ENCODE results near the gene DSCAML1. TPM values are rescaled to one million over a fixed set of nuclear protein-coding genes. Genes with fewer than 3 reads are reported as not detected.
"Not testable (repeated sequence)": the region's sequence is repeated elsewhere in the genome, so short reads cannot be mapped to it uniquely, and the experiment has no call there.

The DSCAML1 gene
- total RNA-seq, 1 donor from 2014 or later = 0.02 TPM

DNA sequence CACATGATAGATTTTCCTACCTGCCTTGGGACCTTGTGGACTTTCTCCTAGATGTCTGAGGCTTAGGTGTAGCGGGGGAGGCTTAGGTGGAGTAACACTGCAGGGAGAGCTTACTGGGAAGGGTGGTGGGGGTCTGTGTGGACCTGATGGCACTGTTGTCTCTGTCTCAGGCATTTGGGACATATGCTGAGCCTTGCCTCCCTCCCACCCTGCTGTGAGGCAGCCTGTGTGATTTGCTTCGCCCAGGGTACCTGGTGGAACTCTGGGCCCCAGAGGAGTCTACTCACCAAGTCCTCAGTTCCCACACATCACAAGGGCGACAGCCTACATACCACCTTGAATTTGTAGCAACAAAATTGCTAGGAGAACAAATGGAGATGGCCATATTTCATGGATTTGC, 388.7 kb downstream of the DSCAML1 start:
- Mint-ChIP-seq H3K36me3 (ENCODE audit: low read depth) (peaks cover 48% of the 10 kb centered on the region), H3K4me1 (no peaks in the 10 kb centered on the region), H3K27me3 (no peaks in the 10 kb centered on the region), H3K27ac (no peak overlapping the region), H3K9me3 (peaks cover 7% of the 10 kb centered on the region), H3K4me3 (no peak overlapping the region)
- DNase-seq = no peak
- intact Hi-C loops (cut with micrococcal nuclease) = no loop called here

DNA sequence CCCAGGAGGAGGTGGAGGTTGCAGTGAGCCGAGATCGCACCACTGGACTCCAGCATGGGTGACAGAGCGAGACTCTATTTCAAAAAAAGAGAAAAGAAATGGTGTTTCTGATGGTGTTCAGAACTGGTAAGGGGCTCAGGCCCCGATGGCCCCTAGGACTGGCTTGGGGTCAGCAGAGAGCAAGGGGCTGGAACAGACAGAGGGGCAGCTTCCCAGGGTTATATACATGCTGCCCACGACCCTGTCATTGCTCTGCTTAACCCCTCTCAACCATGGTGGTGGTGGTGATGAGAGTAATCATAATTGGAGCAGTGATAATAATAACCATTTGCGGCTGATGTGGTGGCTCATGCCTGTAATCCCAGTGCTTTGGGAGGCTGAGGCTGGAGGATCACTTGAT, 390.0 kb downstream of the DSCAML1 start:
- intact Hi-C loops (cut with micrococcal nuclease) = no loop called here
- Mint-ChIP-seq H3K9me3 (peaks cover 11% of the 10 kb centered on the region), H3K4me3 (no peak overlapping the region), H3K27me3 (no peaks in the 10 kb centered on the region), H3K36me3 (ENCODE audit: low read depth) (peaks cover 57% of the 10 kb centered on the region), H3K4me1 (no peaks in the 10 kb centered on the region), H3K27ac (no peak overlapping the region)
- no peak for DNase-seq

DNA sequence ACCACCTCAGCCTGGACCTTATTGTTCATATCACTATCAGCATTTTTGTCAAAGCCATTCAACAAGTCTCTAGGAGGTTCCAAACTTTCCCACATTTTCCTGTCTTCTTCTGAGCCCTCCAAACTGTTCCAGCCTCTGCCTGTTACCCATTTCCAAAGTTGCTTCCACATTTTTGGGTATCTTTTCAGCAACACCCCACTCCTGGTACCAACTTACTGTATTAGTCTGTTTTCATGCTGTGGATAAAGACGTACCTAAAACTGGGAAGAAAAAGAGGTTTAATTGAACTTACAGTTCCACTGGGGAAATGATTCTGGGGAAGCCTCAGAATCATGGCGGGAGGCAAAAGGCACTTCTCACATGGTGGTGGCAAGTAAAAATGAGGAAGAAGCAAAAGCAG, 391.1 kb downstream of the DSCAML1 start:
- Mint-ChIP-seq H3K9me3 (peaks cover 14% of the 10 kb centered on the region), H3K36me3 (ENCODE audit: low read depth) (peaks cover 62% of the 10 kb centered on the region)
- H3K27me3 Mint-ChIP-seq; H3K4me3 Mint-ChIP-seq; intact Hi-C loops (cut with micrococcal nuclease); DNase-seq; H3K27ac Mint-ChIP-seq; H3K4me1 Mint-ChIP-seq: not testable (repeated sequence)

DNA sequence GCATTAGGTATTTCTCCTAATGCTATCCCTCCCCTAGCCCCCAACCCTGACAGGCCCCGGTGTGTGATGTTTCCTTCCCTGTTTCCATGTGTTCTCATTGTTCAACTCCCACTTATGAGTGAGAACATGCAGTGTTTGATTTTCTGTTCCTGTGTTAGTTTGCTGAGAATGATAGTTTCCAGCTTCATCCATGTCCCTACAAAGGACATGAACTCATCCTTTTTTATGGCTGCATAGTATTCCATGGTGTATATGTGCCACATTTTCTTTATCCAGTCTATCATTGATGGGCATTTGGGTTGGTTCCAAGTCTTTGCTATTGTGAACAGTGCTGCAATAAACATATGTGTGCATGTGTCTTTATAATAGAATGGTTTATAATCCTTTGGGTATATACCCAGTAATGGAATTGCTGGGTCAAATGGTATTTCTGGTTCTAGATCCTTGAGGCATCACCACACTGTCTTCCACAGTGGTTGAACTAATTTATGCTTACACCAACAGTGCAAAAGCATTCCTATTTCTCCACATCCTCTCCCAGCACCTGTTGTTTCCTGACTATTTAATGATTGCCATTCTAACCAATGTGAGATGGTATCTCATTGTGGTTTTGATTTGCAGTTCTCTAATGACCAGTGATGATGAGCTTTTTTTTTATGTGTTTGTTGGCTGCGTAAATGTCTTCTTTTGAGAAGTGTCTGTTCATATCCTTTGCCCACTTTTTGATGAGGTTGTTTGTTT, 397.7 kb downstream of the DSCAML1 start:
- intact Hi-C loops (cut with micrococcal nuclease); H3K27me3 Mint-ChIP-seq; H3K4me3 Mint-ChIP-seq; H3K27ac Mint-ChIP-seq; DNase-seq; H3K4me1 Mint-ChIP-seq: not testable (repeated sequence)
- peaks cover 14% of the 10 kb centered on the region for H3K9me3 Mint-ChIP-seq
- peaks cover 69% of the 10 kb centered on the region for H3K36me3 Mint-ChIP-seq (ENCODE audit: low read depth)

DNA sequence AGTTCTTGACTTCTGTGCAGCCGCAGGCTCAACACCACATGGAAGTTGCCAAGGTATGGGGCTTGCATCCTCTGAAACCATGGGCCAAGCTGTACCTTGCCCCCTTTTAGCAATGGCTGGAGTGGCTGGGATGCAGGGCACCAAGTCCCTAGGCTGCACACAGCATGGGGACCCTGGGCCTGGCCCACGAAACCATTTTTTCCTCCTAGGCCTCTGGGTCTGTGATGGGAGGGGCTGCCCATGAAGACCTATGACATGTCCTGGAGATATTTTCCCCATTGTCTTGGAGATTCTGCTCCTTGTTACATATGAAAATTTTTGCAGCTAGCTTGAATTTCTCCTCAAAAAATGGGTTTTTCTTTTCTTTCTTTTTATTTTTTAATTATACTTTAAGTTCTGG, 398.4 kb downstream of the DSCAML1 start:
- H3K27me3 Mint-ChIP-seq; intact Hi-C loops (cut with micrococcal nuclease); H3K4me3 Mint-ChIP-seq; H3K27ac Mint-ChIP-seq; DNase-seq; H3K4me1 Mint-ChIP-seq: not testable (repeated sequence)
- Mint-ChIP-seq H3K9me3 (peaks cover 14% of the 10 kb centered on the region), H3K36me3 (ENCODE audit: low read depth) (peaks cover 66% of the 10 kb centered on the region)

DNA sequence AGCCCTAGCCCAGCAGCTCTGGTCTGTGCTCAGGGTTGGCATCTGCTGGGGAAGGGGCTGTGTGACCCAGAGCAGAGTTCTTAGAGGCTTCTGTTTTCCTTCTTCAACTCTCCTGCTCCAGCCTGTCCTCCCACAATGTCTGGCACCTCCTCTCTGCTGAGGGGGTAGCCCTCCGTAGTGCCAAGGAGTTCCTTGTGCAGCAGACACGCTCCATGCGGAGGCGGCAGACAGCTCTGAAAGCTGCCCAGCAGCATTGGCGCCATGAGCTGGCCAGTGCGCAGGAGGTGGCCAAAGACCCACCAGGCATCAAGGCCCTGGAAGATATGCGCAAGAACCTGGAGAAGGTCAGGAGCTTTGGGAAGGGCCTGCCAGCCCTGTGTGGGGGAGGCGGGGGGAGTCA, 400.0 kb downstream of the DSCAML1 start:
- intact Hi-C loops (cut with micrococcal nuclease) = no loop called here
- peaks cover 62% of the 10 kb centered on the region for H3K36me3 Mint-ChIP-seq (ENCODE audit: low read depth)
- H3K9me3 Mint-ChIP-seq = peaks cover 10% of the 10 kb centered on the region

DNA sequence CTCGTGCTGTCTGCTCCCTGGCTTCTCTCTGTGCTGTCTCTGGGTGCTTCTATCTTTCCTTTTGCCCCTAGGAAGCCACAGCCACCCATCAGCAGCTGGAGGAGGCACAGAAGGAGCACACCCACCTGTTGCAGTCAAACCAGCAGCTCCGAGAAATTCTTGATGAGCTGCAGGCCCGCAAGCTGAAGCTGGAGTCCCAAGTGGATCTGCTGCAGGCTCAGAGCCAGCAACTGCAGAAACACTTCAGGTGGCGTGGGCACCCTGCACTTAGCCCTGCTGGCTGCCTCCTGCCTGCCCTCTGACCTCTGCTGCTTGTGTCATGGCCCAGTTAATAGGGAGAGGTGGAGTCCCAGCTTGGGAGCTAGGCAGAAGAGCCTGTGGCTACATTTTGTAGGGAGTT, 401.5 kb downstream of the DSCAML1 start:
- Mint-ChIP-seq H3K4me3 (no peak overlapping the region), H3K4me1 (peaks cover under 1% of the 10 kb centered on the region), H3K27me3 (no peaks in the 10 kb centered on the region), H3K27ac (no peak overlapping the region), H3K36me3 (ENCODE audit: low read depth) (peaks cover 59% of the 10 kb centered on the region), H3K9me3 (peaks cover 7% of the 10 kb centered on the region)
- intact Hi-C loops (cut with micrococcal nuclease) = no loop called here
- DNase-seq = no peak

More for the DNA sequence above, 400.0 kb downstream of the DSCAML1 start:
- H3K4me1 Mint-ChIP-seq = peaks cover 5% of the 10 kb centered on the region
- no peak overlapping the region for H3K27ac Mint-ChIP-seq
- H3K27me3 Mint-ChIP-seq = no peaks in the 10 kb centered on the region
- no peak for DNase-seq
- no peak overlapping the region for H3K4me3 Mint-ChIP-seq

DNA sequence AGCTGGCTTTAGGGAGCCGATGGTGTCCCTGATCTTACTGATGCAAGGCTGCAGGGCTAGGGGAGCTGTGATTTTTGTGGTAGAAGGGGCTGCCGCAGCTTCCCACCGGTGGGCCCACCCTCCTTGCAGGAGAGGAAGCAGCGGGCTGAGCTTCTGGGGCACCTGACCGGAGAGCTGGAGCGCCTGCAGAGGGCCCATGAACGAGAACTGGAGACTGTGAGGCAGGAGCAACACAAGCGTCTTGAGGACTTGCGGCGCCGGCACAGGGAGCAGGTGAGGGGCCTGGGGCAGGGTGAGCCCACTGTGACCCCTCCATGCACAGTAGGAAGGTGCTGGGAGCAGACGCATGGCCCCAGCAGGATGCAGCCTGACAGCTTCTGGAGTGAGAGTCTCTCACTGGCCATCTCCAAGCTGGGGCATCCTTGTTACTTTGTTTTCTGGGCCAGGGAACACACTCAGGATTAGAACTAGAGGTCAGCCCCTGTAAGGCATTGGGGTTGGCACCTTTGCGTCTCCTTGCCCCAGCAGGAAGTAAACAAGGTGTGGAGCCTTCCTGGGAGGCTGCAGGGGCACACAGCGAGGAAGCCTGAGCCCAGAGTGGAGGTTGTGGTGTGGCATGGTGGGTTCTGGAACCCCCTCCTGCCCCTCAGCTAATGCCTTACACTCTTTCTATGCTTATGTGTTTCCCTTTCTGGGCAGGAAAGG, 402.6 kb downstream of the DSCAML1 start:
- no peaks in the 10 kb centered on the region for H3K4me1 Mint-ChIP-seq
- H3K9me3 Mint-ChIP-seq = peaks cover 4% of the 10 kb centered on the region
- intact Hi-C loops (cut with micrococcal nuclease) = no loop called here
- H3K36me3 Mint-ChIP-seq (ENCODE audit: low read depth) = peaks cover 55% of the 10 kb centered on the region
- H3K27ac Mint-ChIP-seq = no peak overlapping the region
- H3K4me3 Mint-ChIP-seq = no peak overlapping the region
- no peak for DNase-seq
- H3K27me3 Mint-ChIP-seq = no peaks in the 10 kb centered on the region

DNA sequence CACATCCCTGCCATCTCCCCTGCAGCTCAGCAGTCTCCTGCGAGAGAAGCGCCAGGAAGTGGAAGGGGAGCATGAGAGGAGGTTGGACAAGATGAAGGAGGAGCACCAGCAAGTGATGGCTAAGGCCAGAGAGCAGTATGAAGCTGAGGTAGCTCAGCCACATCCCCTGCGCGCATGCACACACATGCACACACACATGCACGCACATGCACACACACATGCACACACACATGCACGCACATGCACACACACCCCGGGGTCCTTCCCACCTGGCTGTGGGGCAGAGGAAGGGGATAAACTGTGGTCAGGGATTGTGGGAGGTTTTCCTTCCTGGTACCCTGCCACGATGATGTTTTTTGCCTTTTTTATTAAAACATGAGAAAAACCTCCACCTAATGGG, 404.0 kb downstream of the DSCAML1 start:
- Mint-ChIP-seq H3K9me3 (no peaks in the 10 kb centered on the region), H3K4me1 (peaks cover 1% of the 10 kb centered on the region), H3K4me3 (no peak overlapping the region), H3K27ac (no peak overlapping the region), H3K27me3 (no peaks in the 10 kb centered on the region), H3K36me3 (ENCODE audit: low read depth) (peaks cover 49% of the 10 kb centered on the region)
- intact Hi-C loops (cut with micrococcal nuclease) = no loop called here
- no peak for DNase-seq

DNA sequence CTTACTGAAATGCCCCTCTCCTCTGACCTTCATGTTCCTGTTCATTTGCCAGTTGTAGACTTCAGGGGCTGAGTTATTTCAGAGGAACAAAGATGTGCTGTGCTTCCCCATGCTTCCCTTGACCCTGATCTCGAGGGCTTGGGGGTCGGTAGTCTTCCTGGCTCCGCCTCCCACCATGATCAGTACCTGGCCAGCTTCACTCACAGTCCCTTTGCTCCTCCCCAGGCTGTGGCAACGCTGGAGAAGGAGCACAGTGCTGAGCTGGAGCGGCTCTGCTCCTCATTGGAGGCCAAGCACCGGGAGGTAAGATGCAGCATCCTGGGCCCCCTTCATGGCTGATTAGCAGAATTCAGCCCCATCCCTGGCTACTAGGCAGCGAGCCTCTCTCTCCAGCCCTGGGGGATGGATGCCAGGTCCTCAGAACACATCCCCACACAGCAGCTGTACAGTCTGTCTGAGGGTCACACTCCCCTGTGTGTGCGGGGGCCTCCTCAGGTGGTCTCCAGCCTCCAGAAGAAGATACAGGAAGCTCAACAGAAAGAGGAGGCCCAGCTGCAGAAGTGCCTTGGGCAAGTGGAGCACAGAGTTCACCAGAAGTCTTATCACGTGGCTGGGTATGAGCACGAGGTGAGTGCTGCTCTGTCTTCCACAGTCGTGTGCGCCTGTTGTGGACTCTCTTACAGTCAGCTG, 404.9 kb downstream of the DSCAML1 start:
- intact Hi-C loops (cut with micrococcal nuclease) = no loop called here
- no peak overlapping the region for H3K27ac Mint-ChIP-seq
- no peaks in the 10 kb centered on the region for H3K9me3 Mint-ChIP-seq
- DNase-seq = no peak
- H3K27me3 Mint-ChIP-seq = no peaks in the 10 kb centered on the region
- peaks cover 41% of the 10 kb centered on the region for H3K36me3 Mint-ChIP-seq (ENCODE audit: low read depth)
- peaks cover 1% of the 10 kb centered on the region for H3K4me1 Mint-ChIP-seq
- H3K4me3 Mint-ChIP-seq = no peak overlapping the region

DNA sequence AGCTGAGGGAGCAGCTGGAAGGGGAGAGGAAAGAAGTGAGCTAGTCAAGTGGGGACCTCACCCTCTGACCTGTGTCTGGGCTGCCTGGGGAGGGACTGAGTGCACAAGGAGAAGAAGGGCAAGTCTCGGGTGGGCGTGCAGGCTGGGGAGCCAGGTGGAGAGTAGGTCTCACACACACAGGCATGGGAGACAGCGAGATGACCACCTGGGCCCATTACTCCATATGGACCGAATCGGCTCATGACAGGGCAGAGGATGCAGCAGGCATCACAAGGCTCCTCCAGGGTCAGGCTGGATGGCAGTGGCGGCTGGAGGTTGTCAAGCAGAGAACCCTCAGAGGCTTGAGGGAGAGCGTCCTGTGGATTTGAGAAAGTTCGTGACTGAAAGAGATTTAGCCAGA, 405.8 kb downstream of the DSCAML1 start:
- no peak overlapping the region for H3K4me3 Mint-ChIP-seq
- no peak overlapping the region for H3K27ac Mint-ChIP-seq
- DNase-seq = no peak
- intact Hi-C loops (cut with micrococcal nuclease) = no loop called here
- H3K36me3 Mint-ChIP-seq (ENCODE audit: low read depth) = peaks cover 34% of the 10 kb centered on the region
- H3K4me1 Mint-ChIP-seq = peaks cover 1% of the 10 kb centered on the region
- no peaks in the 10 kb centered on the region for H3K9me3 Mint-ChIP-seq
- no peaks in the 10 kb centered on the region for H3K27me3 Mint-ChIP-seq

DNA sequence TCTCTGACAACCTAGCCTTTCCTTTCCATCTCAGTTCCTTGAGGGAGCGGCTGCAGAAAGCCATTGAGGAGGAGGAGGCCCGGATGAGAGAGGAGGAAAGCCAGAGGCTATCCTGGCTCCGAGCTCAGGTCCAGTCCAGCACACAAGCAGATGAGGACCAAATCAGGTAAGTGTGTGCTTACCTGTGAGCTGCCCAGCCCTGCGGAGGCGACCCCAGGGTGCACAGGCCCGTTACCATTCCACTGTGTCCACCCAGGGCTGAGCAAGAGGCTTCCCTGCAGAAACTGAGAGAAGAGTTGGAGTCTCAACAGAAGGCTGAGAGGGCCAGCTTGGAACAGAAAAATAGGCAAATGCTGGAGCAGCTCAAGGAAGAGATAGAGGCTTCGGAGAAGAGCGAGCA, 406.3 kb downstream of the DSCAML1 start:
- H3K27me3 Mint-ChIP-seq = no peaks in the 10 kb centered on the region
- no peak for DNase-seq
- peaks cover 1% of the 10 kb centered on the region for H3K4me1 Mint-ChIP-seq
- no peaks in the 10 kb centered on the region for H3K9me3 Mint-ChIP-seq
- intact Hi-C loops (cut with micrococcal nuclease) = no loop called here
- H3K36me3 Mint-ChIP-seq (ENCODE audit: low read depth) = peaks cover 31% of the 10 kb centered on the region
- no peak overlapping the region for H3K27ac Mint-ChIP-seq
- no peak overlapping the region for H3K4me3 Mint-ChIP-seq

DNA sequence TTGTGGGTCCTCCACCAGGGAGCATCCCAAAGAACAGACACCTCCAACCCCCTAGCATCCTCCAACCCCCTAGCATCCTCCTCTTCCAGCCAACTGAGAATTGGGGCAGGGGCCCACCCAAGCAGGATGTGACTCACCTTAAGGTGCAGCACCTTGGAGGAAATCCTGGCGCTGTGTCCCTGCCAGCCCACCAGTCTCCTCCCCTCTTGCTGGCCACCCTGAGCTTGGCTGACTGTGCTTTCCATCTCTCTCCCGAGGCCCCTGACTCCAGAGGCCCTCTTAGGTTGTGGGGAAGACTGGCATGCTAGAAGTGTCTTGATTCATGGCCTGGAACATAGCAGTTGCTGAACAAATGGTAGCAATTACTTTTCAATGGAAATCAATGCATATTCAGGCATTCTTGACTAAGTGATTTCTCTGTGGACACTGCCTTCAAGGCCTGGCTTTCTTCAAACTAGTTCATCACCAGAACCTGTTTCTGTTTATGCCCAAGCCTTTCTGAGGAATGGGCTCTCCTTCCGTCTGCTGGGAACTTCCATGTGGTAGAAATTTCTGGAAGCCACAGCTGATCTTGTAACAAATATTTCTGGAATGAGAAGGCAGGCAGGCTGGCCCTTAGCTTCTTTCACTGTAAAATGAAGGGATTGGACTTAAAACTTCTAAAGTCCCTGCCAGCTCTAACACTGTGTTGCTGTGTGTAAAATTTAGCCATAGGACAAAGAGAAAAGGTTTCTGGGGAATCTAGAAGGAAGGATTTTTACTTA, 408.8 kb downstream of the DSCAML1 start:
- Mint-ChIP-seq H3K4me3 (no peak overlapping the region), H3K36me3 (ENCODE audit: low read depth) (peaks cover 23% of the 10 kb centered on the region), H3K27ac (no peak overlapping the region), H3K9me3 (no peaks in the 10 kb centered on the region), H3K27me3 (no peaks in the 10 kb centered on the region), H3K4me1 (peaks cover 1% of the 10 kb centered on the region)
- intact Hi-C loops (cut with micrococcal nuclease) = no loop called here
- no peak for DNase-seq

DNA sequence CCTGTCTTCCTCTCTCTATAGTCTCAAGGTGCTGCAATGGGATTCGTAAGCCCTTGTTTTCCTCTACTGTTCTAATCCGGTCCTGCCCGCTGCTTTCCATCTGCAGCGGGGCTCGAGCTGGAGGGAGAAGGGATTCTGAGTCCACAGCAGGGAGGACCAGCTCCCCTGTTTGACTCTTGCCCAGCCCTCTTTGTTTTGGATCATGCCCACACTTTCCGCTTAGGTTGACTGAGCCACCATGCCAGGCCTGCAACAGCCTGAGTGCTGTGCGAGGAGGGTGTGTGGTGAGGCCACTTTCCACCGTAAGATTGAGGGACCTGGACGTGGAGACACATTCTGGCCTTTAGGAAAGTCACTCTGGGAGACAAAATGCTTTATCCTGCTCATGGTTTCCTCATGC, 411.1 kb downstream of the DSCAML1 start:
- Mint-ChIP-seq H3K36me3 (ENCODE audit: low read depth) (peaks cover 16% of the 10 kb centered on the region), H3K9me3 (no peaks in the 10 kb centered on the region)

More for the DNA sequence above, 411.1 kb downstream of the DSCAML1 start:
- H3K27me3 Mint-ChIP-seq = no peaks in the 10 kb centered on the region
- intact Hi-C loops (cut with micrococcal nuclease) = no loop called here
- H3K4me1 Mint-ChIP-seq = peaks cover 1% of the 10 kb centered on the region
- no peak overlapping the region for H3K4me3 Mint-ChIP-seq
- no peak overlapping the region for H3K27ac Mint-ChIP-seq
- DNase-seq = no peak

Measured in activated CD4-positive, alpha-beta T cell treated with anti-CD3 and anti-CD28 coated beads, Interleukin-2, amount 10 ng/mL, durations not matched to agents 24 days and 14 days (primary cell).